ACC112 (cell line): ENCODE measurements around the gene KDM4B.

Experiments
- H2AFZ ChIP-seq: fragments of 200-600 bp; sonication (generic); one replicate; pipeline ENCODE4 v1.6.0; 2017; ENCODE audit warnings: antibody characterized with exemption, low read length; ENCODE audit not compliant: unreplicated experiment
- H3K27ac ChIP-seq: fragments of 200-600 bp; sonication (generic); 2 replicates; pipeline ENCODE4 v1.5.1; 2014; ENCODE audit warnings: low read depth, mild to moderate bottlenecking, antibody characterized with exemption, low read length, moderate library complexity
- H3K27me3 ChIP-seq: fragments of 200-600 bp; sonication (generic); 2 replicates; pipeline ENCODE4 v1.6.1; 2014; ENCODE audit warnings: mild to moderate bottlenecking, antibody characterized with exemption, low read length, moderate library complexity, mixed read lengths; ENCODE audit not compliant: insufficient read depth
- H3K36me3 ChIP-seq: fragments of 200-600 bp; sonication (generic); 2 replicates; pipeline ENCODE4 v1.6.1; 2016; ENCODE audit warnings: mild to moderate bottlenecking, antibody characterized with exemption, low read length, moderate library complexity, mixed read lengths; ENCODE audit not compliant: insufficient read depth
- H3K4me1 ChIP-seq: fragments of 200-600 bp; sonication (generic); one replicate; pipeline ENCODE4 v1.6.1; 2016; ENCODE audit warnings: low read length, mixed read lengths; ENCODE audit not compliant: insufficient read depth, unreplicated experiment, control insufficient read depth
- H3K4me3 ChIP-seq: fragments of 200-600 bp; sonication (generic); 2 replicates; pipeline ENCODE4 v1.5.1; 2014; ENCODE audit warnings: mild to moderate bottlenecking, low read depth, low read length
- H3K79me2 ChIP-seq: fragments of 200-600 bp; sonication (generic); one replicate; pipeline ENCODE4 v1.6.0; 2016; ENCODE audit warnings: low read length; ENCODE audit not compliant: control insufficient read depth, unreplicated experiment, insufficient read depth

The KDM4B gene

GRCh38 chr19:5062799-5063198 is 93.9 kb downstream of the KDM4B start:
- Histone ChIP-seq H3K27ac (no peak overlapping the region), H3K79me2 (no peaks in the 10 kb centered on the region), H2AFZ (no peak overlapping the region), H3K4me1 (no peaks in the 10 kb centered on the region), H3K36me3 (no peaks in the 10 kb centered on the region), H3K27me3 (no peaks in the 10 kb centered on the region), H3K4me3 (no peak overlapping the region)

- H3K36me3 ChIP-seq: no peaks in the 10 kb centered on the region
- H3K79me2 ChIP-seq: no peaks in the 10 kb centered on the region
- no peak overlapping the region for H3K27ac ChIP-seq
- no peak overlapping the region for H2AFZ ChIP-seq
- H3K27me3 ChIP-seq: no peaks in the 10 kb centered on the region
- H3K4me3 ChIP-seq: no peak overlapping the region
- no peaks in the 10 kb centered on the region for H3K4me1 ChIP-seq
These were observed 95.1 kb downstream of the KDM4B start for GRCh38 chr19:5063873-5064645.

GRCh38 chr19:5064896-5065295 is 96.0 kb downstream of the KDM4B start:
- Histone ChIP-seq H3K36me3 (no peaks in the 10 kb centered on the region), H3K79me2 (no peaks in the 10 kb centered on the region)

GRCh38 chr19:5065663-5066093 is 96.8 kb downstream of the KDM4B start:
- Histone ChIP-seq H3K36me3 (no peaks in the 10 kb centered on the region), H3K4me3 (no peak overlapping the region), H3K27ac (no peak overlapping the region), H3K4me1 (no peaks in the 10 kb centered on the region), H2AFZ (no peak overlapping the region), H3K79me2 (no peaks in the 10 kb centered on the region), H3K27me3 (no peaks in the 10 kb centered on the region)

More at GRCh38 chr19:5064896-5065295, 96.0 kb downstream of the KDM4B start:
- Histone ChIP-seq H3K27me3 (no peaks in the 10 kb centered on the region), H3K27ac (no peak overlapping the region), H3K4me3 (no peak overlapping the region), H2AFZ (no peak overlapping the region), H3K4me1 (no peaks in the 10 kb centered on the region)

- H3K27me3 ChIP-seq: no peaks in the 10 kb centered on the region
- H3K79me2 ChIP-seq: no peaks in the 10 kb centered on the region
- no peaks in the 10 kb centered on the region for H3K4me1 ChIP-seq
- no peak overlapping the region for H3K4me3 ChIP-seq
- H3K27ac ChIP-seq: no peak overlapping the region
- H3K36me3 ChIP-seq: no peaks in the 10 kb centered on the region
- H2AFZ ChIP-seq: no peak overlapping the region
These were observed 97.9 kb downstream of the KDM4B start for GRCh38 chr19:5066768-5067167.

GRCh38 chr19:5067678-5068077 is 98.8 kb downstream of the KDM4B start:
- no peak overlapping the region for H3K4me3 ChIP-seq
- H3K79me2 ChIP-seq: no peaks in the 10 kb centered on the region
- no peak overlapping the region for H2AFZ ChIP-seq
- H3K27ac ChIP-seq: no peak overlapping the region
- H3K36me3 ChIP-seq: no peaks in the 10 kb centered on the region
- no peaks in the 10 kb centered on the region for H3K4me1 ChIP-seq
- H3K27me3 ChIP-seq: no peaks in the 10 kb centered on the region

- Histone ChIP-seq H3K27ac (no peak overlapping the region), H2AFZ (no peak overlapping the region), H3K4me1 (no peaks in the 10 kb centered on the region), H3K4me3 (no peak overlapping the region), H3K79me2 (no peaks in the 10 kb centered on the region), H3K27me3 (no peaks in the 10 kb centered on the region), H3K36me3 (no peaks in the 10 kb centered on the region)
These were observed 99.5 kb downstream of the KDM4B start for GRCh38 chr19:5068233-5069072.

- Histone ChIP-seq H3K36me3 (no peaks in the 10 kb centered on the region), H3K4me3 (no peak overlapping the region), H3K79me2 (no peaks in the 10 kb centered on the region), H3K27ac (no peak overlapping the region), H3K4me1 (no peaks in the 10 kb centered on the region), H2AFZ (no peak overlapping the region), H3K27me3 (no peaks in the 10 kb centered on the region)
These were observed 101.4 kb downstream of the KDM4B start for GRCh38 chr19:5070331-5070730.

GRCh38 chr19:5070930-5071329 is 102.0 kb downstream of the KDM4B start:
- Histone ChIP-seq H3K4me1 (no peaks in the 10 kb centered on the region), H3K4me3 (no peak overlapping the region), H3K36me3 (no peaks in the 10 kb centered on the region), H2AFZ (no peak overlapping the region), H3K27me3 (no peaks in the 10 kb centered on the region), H3K79me2 (no peaks in the 10 kb centered on the region), H3K27ac (no peak overlapping the region)

- no peaks in the 10 kb centered on the region for H3K79me2 ChIP-seq
- H3K4me3 ChIP-seq: no peak overlapping the region
- H3K36me3 ChIP-seq: no peaks in the 10 kb centered on the region
- no peaks in the 10 kb centered on the region for H3K4me1 ChIP-seq
- no peak overlapping the region for H3K27ac ChIP-seq
- no peaks in the 10 kb centered on the region for H3K27me3 ChIP-seq
- no peak overlapping the region for H2AFZ ChIP-seq
These were observed 102.7 kb downstream of the KDM4B start for GRCh38 chr19:5071579-5071978.

- H3K36me3 ChIP-seq: no peaks in the 10 kb centered on the region
- H3K4me3 ChIP-seq: no peak overlapping the region
- H3K4me1 ChIP-seq: no peaks in the 10 kb centered on the region
- H3K27me3 ChIP-seq: no peaks in the 10 kb centered on the region
- no peak overlapping the region for H3K27ac ChIP-seq
- no peak overlapping the region for H2AFZ ChIP-seq
- H3K79me2 ChIP-seq: no peaks in the 10 kb centered on the region
These were observed 103.2 kb downstream of the KDM4B start for GRCh38 chr19:5072115-5072514.
